Calu3 (cell line): ENCODE results near the gene PTAFR. TPM values are rescaled to one million over a fixed set of nuclear protein-coding genes. Genes with fewer than 3 reads are reported as not detected.

Experiments used
- BruUV-seq: library from RNA; stranded (reverse); fragments of 400-500 nt; replicated peaks from 2 replicates; lab custom pipeline; 2021; lab: Mats Ljungman, UMichigan
- CTCF ChIA-PET: fragments of 300-600 bp; sonication (Branson Sonifier 250); formaldehyde crosslinking; loops from one replicate; lab custom pipeline; 2022; ENCODE audit warnings: antibody characterized with exemption; lab: Charles Lee
- DNase-seq: peaks from one replicate; pipeline ENCODE4 v3.0.0; 2022
- H3K27ac Mint-ChIP-seq: one replicate; pipeline ENCODE4 v1.8.0; 2022; ENCODE audit warnings: mixed read lengths; ENCODE audit not compliant: unreplicated experiment
- H3K27me3 Mint-ChIP-seq: one replicate; pipeline ENCODE4 v1.8.0; 2022; ENCODE audit warnings: mixed read lengths; ENCODE audit not compliant: unreplicated experiment
- H3K36me3 Mint-ChIP-seq: one replicate; pipeline ENCODE4 v1.8.0; 2022; ENCODE audit warnings: mild to moderate bottlenecking, moderate library complexity, mixed read lengths; ENCODE audit not compliant: insufficient read depth, unreplicated experiment
- H3K4me1 Mint-ChIP-seq: one replicate; pipeline ENCODE4 v1.8.0; 2022; ENCODE audit warnings: mild to moderate bottlenecking, low read depth, mixed read lengths; ENCODE audit not compliant: unreplicated experiment
- H3K4me3 Mint-ChIP-seq: one replicate; pipeline ENCODE4 v1.8.0; 2022; ENCODE audit warnings: mild to moderate bottlenecking, low read depth, moderate library complexity, mixed read lengths; ENCODE audit not compliant: unreplicated experiment
- H3K9me3 Mint-ChIP-seq: one replicate; pipeline ENCODE4 v1.8.0; 2022; ENCODE audit warnings: low read depth, mixed read lengths; ENCODE audit not compliant: unreplicated experiment
- CTCF ChIP-seq: fragments of 200-600 bp; IDR thresholded peaks from one replicate; pipeline ENCODE4 v1.8.0; 2022; ENCODE audit warnings: antibody characterized with exemption; ENCODE audit not compliant: unreplicated experiment
- intact Hi-C: fragments of 100-400 bp; cut with micrococcal nuclease; formaldehyde crosslinking; loops from one replicate; pipeline ENCODE4 v1.10.0; 2022; ENCODE audit not compliant: unreplicated experiment
- total RNA-seq: library from RNA; stranded (reverse); gene quantifications from 2 replicates; pipeline ENCODE4 v1.2.3, GENCODE V29; 2022

PTAFR gene
- total RNA-seq, 1 experiment from 2014 or later, result 2.5 TPM

DNA sequence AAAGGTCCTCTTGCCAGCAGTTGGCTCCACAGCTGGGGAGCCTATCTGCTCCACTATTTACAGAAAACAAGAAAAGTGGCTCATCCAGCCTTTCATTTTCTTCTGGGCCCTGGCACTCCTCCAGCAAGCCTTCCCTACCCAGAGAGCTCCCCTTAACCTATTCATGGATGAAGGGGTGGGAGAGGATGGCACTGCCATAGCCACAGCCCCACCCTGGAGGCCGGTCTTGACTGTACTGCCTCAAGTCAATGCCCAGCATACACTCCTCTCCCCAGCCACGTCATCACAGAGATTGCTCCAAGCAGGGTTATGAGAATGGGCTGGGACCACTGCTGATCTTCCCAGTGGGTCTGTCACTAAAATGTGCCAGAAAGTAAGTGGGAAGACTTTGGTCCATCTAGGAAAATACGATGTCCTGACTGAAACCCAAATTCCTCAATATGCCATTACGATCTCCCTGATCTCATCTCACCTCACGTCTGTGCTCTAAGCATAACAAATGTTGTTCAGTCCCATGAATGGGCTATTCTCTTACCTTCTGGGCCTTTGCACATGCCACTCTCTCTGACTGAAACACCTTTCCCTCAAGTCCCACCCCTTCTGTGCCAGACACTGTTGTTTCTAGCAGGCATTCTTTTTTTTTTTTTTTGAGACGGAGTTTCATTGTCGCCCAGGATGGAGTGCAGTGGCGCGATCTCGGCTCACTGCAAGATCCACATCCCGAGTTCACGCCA, 21.4 kb upstream of the PTAFR start:
- no TSS peak for BruUV-seq
- CTCF ChIA-PET, result interaction anchor here (0.7 to 0.9 kb wide), 2 partner anchors 11 to 640 kb away, joined by 4 to 5 read pairs; no protein-coding TSS in a partner anchor
- intact Hi-C loops, result no loop called here

GRCh38 chr1:28196330-28196729, 19.8 kb upstream of the PTAFR start:
- Mint-ChIP-seq H3K27me3 (no peaks in the 10 kb centered on the region), H3K36me3 (peaks cover 26% of the 10 kb centered on the region), H3K4me1 (peaks cover 18% of the 10 kb centered on the region), H3K27ac (no peak overlapping the region), H3K9me3 (no peaks in the 10 kb centered on the region), H3K4me3 (no peak overlapping the region)
- no peak for TF ChIP-seq CTCF
- CTCF ChIA-PET, result no interaction called here
- no TSS peak for BruUV-seq
- DNase-seq, result no peak
- intact Hi-C loops, result no loop called here

More for the DNA sequence above, 21.4 kb upstream of the PTAFR start:
- Mint-ChIP-seq H3K9me3 (no peaks in the 10 kb centered on the region), H3K27me3 (no peaks in the 10 kb centered on the region), H3K4me3 (no peak overlapping the region), H3K36me3 (peaks cover 29% of the 10 kb centered on the region), H3K4me1 (peaks cover 12% of the 10 kb centered on the region), H3K27ac (no peak overlapping the region)
- TF ChIP-seq CTCF, result no peak
- no peak for DNase-seq

GRCh38 chr1:28195780-28196179, 19.3 kb upstream of the PTAFR start:
- CTCF ChIA-PET, result no interaction called here
- DNase-seq, result no peak
- intact Hi-C loops, result no loop called here
- no peak overlapping the region for H3K4me3 Mint-ChIP-seq
- no peaks in the 10 kb centered on the region for H3K27me3 Mint-ChIP-seq
- no peaks in the 10 kb centered on the region for H3K9me3 Mint-ChIP-seq
- peaks cover 23% of the 10 kb centered on the region for H3K4me1 Mint-ChIP-seq
- H3K27ac Mint-ChIP-seq, result no peak overlapping the region
- no TSS peak for BruUV-seq
- no peak for TF ChIP-seq CTCF
- peaks cover 23% of the 10 kb centered on the region for H3K36me3 Mint-ChIP-seq

GRCh38 chr1:28194326-28195035, 18.0 kb upstream of the PTAFR start:
- H3K4me1 Mint-ChIP-seq, result peaks cover 31% of the 10 kb centered on the region
- H3K4me3 Mint-ChIP-seq, result no peak overlapping the region
- DNase-seq, result no peak
- no peaks in the 10 kb centered on the region for H3K27me3 Mint-ChIP-seq
- CTCF ChIA-PET, result interaction anchor here (1.1 kb wide), 1 partner anchor 59 kb away, joined by 3 read pairs; no protein-coding TSS in a partner anchor
- H3K27ac Mint-ChIP-seq, result no peak overlapping the region
- intact Hi-C loops, result loop anchor here (5.0 kb wide), 1 partner anchor 102 kb away; no protein-coding TSS in a partner anchor
- H3K9me3 Mint-ChIP-seq, result no peaks in the 10 kb centered on the region
- peaks cover 14% of the 10 kb centered on the region for H3K36me3 Mint-ChIP-seq
- BruUV-seq, result no TSS peak
- TF ChIP-seq CTCF, result no peak
